Measurements from ENCODE around the gene KIF22.

GRCh38 chr16:29849505-29849904 is 59.0 kb downstream of the KIF22 start:
- no peak for TF ChIP-seq HMG20A (CRISPR knock-in tag; conservative IDR thresholded peaks at IDR 0.05)
- no peak for TF ChIP-seq TEAD2 (tag; IDR thresholded peaks at IDR 0.05)
- no peak for TF ChIP-seq PURB (CRISPR knock-in tag; IDR thresholded peaks at IDR 0.05; ENCODE audit: low read depth)
- no peak for TF ChIP-seq KDM1A (IDR thresholded peaks at IDR 0.05)
- no peak for TF ChIP-seq BCOR (IDR thresholded peaks at IDR 0.05)
- TF ChIP-seq MAFK (IDR thresholded peaks at IDR 0.05; ENCODE audit: low read length) = no peak
- TF ChIP-seq FOS (IDR thresholded peaks at IDR 0.05; ENCODE audit: extremely low read depth, insufficient read length) = no peak
- no peak for TF ChIP-seq IRF2 (CRISPR knock-in tag; IDR thresholded peaks at IDR 0.05)
- no peak for TF ChIP-seq POLR2AphosphoS5 (IDR thresholded peaks at IDR 0.05; ENCODE audit: control insufficient read depth, insufficient read depth, low read depth, low read length)
- TF ChIP-seq HDAC2 (IDR thresholded peaks at IDR 0.05) = no peak
- no peak for TF ChIP-seq SPI1 (IDR thresholded peaks at IDR 0.05; ENCODE audit: borderline replicate concordance, low read depth, low read length)
- TF ChIP-seq CCAR2 (IDR thresholded peaks at IDR 0.05; ENCODE audit: low read depth, low read length) = no peak
- no peak for TF ChIP-seq TAF15 (IDR thresholded peaks at IDR 0.05; ENCODE audit: low read depth, low read length)
- no peak for TF ChIP-seq RAD51 (IDR thresholded peaks at IDR 0.05; ENCODE audit: borderline replicate concordance, low read depth)

Data from K562 (cell line).